GM18499 (cell line): ENCODE data around the gene TK2.

Source experiments
- ATAC-seq: cut with Tn5 transposase; IDR thresholded peaks from one replicate; pipeline ENCODE4 v1.9.1; 2021; ENCODE audit warnings: moderate number of reproducible peaks; ENCODE audit not compliant: insufficient read depth, unreplicated experiment

The TK2 gene

DNA sequence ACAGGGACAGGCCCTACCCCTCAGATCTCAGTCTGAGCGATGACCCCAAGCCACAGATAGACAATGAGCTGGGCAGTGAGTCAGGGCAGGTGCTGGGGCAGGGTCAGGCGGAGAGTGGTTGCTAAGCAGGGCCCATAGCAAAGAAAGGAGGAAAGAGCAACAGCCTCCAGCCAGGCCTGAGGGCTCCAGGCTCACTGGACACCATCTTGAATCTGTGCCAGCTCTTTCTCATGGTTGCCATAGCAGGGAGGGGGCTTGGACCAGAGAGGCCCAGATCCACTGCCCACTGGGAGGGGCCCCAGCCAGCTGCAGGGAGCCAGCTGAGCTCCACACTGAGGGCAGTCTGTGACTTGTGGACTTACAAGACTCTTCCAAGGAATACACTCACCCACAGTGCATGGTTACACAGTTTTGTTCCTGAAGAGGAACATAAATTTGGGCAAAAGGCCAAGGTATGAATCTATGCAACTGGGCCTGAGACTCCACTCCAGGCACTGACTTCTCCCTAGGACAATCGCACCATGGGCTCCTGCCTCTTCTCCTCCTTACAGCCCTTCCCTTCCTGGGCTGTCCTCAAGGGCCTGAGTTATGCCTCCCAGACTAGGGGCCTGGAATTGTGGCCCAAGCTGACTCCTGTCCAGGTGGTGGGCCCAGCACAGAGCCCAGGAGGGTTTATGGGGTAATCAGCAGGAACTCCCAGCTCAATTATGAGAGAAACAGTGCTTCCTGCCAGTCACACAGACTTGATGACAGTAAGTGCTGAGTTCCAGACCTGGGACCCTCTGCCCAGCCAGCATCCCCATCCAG lies 62.9 kb downstream of the TK2 start:
- no peak for ATAC-seq

DNA sequence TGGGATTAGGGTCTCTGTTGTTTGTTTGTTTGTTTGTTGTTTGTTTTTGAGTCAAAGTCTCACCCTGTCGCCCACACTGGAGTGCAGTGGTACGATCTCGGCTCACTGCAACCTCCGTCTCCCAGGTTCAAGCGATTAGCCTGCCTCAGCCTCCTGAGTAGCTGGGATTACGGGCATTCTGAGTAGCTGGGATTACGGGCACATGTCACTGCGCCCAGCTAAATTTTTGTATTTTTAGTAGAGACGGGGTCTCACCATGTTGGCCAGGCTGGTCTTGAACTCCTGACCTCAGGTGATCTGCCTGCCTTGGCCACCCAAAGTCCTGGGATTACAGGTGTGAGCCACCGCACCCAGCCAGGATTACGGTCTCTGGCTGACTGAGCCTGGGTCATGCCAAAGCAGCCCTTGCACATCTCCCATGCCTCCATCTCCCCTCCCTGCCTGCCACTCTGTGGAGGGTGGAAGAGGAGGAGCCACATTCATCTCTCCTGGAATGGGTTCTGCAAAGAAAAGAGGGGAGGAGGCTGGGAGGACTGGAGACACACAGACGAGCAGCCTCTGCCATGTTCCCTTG lies 63.6 kb downstream of the TK2 start:
- ATAC-seq, result no peak

DNA sequence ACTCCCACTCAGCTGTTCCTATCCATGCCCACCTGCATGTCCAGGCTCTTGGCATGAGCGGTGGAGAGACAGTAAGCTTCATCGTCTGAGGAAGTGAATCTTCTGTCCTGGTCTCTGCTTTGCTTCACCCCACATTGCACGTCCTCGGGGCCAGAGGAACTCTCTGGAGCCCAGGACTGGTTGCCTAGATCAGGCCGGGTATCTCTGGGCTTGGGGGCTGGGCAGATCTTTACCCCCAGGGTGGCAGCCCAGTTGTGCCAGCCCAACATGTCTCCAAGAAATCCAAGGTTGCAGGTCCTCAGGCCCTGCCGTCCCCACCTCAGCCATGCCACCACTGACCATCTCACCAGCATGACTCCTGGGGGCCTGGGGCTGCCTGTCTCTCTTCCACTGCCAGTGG lies 64.5 kb downstream of the TK2 start:
- ATAC-seq, result no peak

DNA sequence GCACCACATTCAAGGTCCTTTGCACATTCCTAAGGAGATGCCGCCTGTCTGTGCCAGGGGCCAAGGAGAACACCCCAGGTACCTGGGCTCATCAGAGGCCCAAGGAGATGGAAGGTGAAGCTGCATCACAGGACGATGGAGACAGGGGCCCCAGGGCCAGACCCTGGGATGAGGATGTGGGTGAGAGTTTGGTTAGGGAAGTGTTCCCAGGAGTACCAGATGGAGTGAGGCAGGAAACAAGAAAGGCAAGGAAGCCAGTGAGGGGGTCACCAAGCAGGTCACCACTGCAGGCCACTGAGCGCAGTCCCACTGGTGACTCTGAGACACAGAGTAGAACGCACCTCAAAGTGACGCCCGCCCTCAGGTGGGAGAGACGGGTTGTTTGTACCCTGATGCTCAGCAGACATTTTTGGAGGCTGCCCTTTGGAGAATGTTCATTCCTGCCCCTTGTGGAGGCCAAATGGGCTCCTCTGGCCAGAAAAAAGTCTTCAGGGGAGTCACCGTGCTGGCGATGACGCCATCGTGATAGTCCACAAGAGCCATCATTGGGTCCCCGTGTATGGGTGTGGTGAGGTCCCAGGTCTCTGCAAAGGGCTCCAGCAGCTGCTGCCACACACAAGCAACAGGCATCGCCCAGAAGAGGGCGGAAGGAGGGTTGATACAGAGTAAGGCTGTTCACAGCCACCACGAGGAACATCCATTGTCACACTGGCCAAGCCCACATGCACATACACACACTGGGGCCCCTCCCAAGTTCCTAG lies 65.3 kb downstream of the TK2 start:
- no peak for ATAC-seq

DNA sequence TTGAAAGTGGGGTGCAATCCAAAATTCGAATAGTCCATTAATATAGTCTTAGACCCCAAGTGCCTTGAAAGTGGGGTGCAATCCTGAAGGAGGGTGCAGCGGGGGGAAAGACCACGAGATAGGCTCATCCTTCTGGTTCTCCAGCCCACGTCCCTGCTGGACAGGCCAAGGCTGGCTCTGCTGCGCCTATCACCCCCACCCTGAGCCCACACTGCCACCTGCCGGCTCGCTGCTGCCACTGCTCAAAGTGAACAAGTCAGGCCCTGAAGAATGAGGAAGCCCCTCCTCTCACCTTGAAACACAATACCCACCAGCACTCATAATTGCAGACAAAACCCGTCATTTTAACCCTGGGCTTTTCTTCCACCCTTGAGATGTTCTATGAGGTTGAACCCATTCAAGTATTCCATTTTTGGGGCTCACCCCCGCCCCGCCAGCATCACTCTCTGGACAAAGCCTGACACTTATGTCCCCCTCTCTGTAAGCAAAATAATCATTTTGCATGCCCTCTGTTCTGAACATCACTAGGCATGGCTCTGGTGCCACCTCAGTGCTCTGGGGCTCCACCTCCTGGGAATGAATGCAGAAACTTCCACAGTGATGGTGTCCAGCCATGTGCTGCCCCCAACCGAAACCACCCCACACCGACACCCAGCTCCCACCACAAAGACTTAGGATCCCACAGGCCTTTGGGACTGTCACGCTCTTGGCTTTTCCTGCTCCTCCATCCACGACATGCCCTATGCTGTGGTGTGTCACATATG lies 66.1 kb downstream of the TK2 start:
- ATAC-seq, result peak; percentile 44

DNA sequence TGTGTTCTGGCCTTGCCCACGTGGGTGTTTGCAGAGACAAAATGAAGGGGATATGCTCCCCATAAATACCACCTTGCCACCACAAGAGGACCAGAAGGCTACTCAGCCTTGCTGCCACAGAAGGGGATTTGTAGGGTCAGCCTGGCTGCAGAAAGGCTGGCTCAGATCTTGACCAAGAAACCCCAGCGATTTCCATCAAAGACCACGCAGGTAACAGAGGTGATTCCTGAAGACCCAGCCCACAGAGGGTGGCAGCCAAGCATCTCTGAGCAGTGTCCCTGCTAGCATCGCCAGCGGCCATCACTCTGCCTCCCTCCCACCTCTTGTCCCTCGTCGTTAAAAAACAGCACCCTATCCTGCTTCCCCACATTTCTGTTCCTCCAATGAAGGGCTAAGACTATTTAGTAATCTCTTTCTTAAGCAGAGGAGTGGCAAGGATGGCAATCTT lies 68.0 kb downstream of the TK2 start:
- no peak for ATAC-seq

DNA sequence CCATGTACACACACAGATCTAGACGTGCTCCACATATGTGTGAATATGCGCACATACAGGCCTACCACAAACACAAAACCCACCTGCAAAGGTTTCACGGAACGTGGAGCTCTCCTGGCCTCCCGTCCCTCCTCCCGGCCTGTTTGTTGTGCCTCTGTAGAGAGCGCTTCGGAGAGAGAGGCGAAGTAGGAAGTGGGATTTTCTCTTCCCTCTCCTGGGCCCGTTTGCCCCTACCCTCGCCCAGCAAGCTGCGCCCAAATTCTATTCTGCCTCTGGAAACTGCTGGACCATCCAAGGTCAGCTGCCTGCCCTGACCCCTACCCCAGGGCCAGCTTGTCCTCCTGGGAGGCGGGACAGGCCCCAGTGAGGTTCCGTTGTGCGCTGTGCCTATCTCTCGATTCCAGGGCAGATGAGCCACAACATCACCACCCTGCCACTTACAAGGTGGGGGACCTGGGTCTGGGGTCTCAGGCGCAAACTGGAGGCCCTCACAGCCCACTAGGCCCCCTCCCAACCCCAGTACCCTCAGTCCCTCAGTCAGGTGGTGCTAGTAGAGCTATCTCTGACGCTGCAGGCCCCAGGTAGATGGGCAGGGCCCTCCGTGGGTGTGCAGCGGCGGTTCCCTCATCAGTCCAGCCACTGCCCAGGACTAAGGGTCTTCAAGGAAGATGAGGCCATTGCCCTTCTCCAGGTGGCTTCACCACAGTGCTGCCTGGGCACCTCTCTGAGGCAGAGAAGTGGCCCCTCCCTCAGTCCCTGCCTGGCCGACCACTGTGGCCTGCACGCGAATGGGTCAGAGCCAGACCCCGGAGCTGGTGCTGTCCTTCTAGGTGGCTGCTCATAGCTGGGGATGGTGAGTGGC lies 68.6 kb downstream of the TK2 start:
- no peak for ATAC-seq

DNA sequence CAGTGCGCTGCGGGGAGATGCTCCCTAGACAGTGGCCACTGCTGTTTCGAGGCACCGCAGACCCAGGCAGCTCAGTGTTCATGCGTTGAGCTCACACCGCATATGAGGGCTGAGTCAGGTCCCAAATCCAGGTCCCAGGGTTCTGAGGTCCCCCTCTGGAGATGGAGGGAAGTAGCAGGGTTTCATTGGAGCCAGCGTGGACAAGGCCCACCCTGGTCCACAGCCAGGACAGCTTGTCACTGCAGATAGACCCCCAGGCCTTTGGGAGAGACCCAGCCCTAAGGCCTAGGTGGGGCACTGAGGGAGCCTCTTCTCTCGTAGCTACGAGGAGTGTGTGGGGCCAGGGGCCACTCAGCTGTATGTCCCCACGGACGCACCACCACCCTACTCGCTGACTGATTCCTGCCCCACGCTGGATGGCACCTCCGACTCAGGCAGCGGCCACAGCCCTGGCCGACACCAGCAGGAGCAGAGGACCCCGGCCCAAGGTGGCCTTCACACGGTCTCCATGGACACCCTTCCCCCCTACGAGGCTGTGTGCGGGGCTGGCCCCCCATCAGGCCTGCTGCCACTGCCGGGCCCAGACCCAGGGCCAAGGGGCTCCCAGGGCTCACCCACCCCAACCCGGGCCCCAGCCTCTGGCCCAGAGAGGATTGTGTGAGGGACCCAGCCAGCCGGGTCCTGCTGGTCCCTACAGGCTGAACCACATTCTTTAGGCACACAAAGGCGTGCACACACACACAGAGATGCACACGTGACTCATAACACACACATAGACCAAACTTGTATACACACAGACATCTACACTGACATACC lies 69.4 kb downstream of the TK2 start:
- no peak for ATAC-seq

DNA sequence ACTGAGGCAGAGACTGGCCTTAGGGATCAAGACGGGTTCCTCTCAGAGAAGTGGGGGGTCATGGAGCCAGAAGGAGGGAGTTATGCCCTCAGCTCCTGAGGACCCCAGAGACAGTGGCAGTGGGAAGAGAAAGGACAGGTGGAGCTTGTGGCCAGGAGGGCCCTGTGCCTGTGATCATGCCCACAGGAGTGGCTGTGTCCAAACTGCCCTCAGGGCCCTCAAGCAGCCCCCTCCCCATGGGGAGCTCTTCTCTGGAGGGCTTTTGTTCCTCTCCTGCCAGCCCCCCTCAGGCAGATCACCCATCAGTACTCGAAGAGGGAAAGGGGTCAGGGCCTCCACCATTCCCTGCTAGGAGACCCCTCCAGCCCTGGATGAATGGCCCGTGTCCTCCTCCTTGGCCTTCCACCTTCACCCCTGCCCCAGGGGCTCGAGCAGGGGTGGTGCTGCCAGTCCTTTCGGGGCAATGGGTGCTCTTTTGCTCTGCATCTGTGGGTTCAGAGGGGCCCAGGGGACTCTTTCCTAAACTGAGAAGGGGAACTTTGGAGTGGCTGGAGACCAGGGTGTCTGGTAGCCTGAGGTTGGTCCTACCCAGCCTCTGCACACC lies 70.2 kb downstream of the TK2 start:
- no peak for ATAC-seq

DNA sequence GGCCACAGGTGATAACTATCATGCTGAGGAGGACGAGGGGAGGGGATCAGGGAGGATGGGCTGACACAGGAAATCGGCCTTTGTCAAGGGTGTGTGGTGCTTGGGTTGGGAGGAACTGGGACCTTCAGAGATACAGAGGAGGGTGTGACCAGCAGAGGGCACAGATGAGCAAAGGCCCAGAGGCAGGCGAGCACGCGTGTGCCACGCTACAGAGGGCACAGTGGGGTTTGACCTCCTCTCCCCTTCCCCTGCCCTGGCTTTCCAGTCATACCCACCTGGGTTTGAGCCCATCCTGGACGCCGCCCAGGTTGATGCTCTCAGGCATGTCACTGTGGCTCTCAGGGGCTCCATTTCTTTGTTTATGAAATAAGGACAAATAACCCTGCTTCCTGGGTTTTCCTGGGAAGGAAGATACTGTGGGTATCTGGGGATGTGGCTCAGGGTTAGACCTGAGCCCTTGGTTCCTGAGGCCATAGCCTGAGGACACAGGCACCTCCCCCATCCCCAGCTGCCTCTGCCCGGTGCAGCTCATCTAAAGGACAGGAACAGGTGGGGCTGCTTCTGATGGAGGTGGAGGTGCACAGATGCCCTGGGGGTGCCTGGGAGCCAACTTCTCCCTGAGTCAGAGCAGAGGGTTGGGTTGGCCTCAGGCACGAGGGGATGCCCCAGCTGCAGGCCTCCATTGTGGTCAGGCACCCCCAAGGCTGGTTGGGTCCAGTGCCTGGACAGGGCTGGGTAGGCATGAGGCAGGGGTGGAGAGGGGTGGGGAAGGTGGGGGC lies 71.0 kb downstream of the TK2 start:
- ATAC-seq, result peak; percentile 53

DNA sequence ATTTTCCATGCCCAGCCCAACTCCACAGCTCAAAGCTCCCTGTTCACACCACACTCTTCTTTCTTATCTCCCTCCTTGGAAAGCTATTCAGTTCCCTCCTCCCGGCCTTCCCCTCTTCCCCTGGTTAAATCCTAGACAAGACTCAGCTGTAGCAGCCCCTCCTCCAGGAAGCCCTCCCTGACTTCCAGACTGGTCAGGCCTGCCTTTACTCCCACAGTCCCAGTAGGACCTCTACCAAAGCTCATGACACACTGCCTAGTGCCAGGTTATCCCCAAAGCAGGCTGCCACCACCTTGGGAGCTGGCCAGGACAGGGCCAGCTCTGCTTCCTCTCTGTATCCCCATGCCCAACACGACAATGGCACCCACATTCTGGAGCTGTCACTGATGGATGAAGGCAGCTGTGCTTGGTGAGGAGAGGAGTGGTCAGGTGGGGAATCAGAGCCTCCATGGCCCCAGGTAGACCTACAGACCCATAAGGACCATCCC lies 72.8 kb downstream of the TK2 start:
- ATAC-seq, result no peak

DNA sequence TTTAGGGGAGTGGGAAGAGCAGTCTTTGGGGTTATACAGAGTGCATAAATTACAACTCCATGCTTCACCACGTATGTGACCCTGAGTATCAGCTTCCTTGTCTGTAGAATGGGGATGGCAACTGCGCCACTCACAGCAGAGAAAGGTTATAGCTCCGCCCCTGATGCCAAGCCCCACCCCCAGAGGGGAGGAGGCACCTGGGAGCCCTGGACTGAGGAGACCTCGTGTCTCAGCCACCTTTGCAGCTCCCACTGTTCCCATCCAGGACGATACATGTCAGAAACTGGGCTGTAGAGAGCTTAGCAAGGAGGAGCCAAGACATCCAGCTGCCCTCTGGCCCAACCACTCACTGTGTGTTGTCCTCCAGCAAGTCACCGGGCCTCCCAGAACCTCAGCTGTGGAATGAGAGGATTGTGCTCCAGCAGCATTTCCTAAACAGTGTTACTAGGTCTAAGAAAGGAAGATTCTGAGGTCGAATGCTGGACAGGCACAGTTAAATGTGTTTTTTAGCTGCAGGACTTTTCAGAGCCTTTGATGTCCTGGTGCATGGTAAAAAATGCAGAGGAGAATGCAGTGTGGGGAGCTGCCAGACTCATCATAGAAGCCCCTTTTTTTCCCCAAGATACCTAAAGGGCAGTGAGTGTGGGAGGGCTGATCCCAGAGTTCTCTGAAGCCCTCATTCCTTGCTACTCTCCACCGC lies 73.4 kb downstream of the TK2 start:
- no peak for ATAC-seq

DNA sequence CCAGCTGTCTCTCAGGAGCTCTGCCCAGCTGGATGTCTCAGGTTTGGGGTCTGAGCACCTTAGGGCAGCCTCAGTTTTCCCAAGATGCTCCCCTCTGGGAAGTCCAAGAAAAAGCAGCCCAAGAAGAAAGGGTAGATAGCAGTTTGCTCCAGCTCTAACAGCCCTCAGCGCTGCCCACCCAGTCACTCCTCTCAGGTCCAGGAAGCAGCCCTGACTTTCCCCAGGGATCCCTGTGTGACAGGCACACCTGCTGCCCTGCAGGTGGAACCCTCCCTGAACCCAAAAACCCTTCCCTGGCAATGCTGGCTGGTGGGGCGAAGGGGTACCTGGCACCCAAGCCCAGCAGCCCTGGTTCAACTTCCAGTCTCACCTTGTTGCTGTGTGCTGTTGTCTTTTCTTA lies 74.7 kb downstream of the TK2 start:
- ATAC-seq, result no peak

DNA sequence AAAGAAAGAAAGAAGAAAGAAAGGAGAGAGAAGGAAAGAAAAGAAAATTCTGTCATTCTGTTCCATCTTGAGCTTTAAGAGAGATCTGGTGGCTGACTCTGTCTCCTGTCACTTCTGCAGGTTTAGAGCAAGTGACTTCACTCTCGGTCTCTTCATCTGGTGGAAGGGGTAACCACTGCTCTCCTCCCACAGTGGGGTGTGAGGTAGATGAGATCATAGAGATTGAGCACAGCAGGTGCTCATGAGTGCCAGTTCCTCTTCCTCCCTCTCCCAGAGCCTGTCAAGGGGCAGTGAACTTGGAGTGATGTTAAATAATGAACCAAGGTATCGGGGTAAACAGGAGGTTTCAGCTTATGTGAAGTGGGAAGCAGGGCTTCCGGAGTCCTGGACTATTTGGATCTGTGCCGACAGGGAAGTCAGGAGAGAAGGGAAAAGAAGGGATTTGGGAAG lies 75.1 kb downstream of the TK2 start:
- ATAC-seq, result peak; percentile 89

DNA sequence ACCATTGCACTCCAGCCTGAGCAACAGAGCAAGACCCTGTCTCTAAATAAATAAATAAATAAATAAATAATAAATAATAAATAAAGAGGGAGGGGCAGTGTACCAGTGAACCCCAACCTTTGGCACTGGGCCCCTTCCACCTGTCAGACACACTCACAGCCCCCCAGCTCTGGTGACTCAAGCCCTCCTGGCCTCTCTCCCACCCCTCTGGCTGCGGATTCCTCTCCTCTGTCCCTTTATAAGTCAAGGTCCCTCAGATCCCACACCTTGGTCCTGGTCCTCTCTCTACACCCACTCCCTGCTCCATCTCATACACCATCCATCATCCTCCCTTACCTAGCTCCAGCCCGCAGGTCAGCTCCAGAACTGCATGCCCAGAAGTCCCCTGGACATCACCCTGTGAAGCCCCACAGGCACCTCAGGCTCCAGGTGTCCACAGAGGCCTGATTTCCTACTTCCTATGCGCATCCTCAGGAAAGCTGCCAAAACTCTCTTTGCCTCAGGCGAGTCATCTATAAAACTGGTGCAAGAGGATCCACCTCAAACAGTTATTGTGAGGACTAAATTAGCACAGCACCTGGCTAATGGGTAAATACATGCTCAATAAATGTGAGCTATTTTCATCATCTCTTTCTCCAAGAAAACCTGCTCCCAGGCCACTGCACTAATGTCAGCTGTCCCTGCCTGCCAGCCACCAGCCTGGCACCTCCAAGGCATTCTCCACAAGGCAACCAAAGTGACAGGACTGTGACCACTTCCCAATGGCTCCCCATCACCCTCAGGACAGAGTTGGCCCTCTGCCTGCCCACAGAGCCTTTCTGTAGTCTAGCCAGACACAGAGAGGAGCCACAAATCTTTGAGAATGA lies 76.0 kb downstream of the TK2 start:
- no peak for ATAC-seq

DNA sequence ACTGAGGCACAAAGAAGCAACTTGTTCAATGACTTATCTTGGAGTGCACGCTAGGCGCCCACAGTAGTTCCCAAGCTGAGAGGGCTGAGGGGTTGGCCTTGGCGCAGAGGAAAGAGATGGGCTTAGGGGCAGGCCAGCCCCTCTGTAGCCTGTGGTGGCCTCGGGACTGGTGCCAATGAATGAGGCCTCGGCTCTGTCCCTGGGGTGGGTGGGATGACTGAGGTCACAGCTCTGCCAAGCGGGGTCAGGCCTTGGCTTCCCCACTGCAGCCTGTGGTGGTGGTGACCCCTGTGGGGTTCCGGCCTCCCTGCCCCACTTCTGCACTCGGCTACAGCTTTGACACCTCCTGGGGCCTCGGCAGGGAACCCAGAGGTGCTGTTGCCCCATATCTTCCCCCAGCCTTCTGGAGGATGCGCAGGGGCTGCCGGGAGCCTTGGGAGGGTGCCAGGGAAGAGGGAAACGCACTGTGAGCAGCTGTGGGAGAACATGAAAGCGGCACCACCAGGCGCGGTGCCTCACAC lies 76.8 kb downstream of the TK2 start:
- no peak for ATAC-seq
